Heart left ventricle (tissue), 13 donors: ENCODE measurements around the gene SIKE1.

Experiments
- CTCF ChIP-seq, 12 donors: fragments of 200-600 bp; sonication (generic) in 4 of 12; IDR thresholded peaks; one replicate each; pipeline versions ENCODE4 v1.5.0 to v1.8.0; 2018 to 2022; ENCODE audit warnings: antibody characterized with exemption in 12 of 12, mild to moderate bottlenecking in 5 of 12
- POLR2A ChIP-seq, 2 donors: fragments of 450-650 bp; IDR thresholded peaks; one replicate each; pipeline ENCODE4 v1.6.1; 2017; ENCODE audit warnings: antibody characterized with exemption in 2 of 2, mild to moderate bottlenecking in 2 of 2, moderate library complexity in 2 of 2
- donor health status: ischemic (EF 13 %, LVEDD 7.1; RV severe dilation, severe dysfunction).
- donor health status: DM: no; HTN: yes; CAD: no.
- donor health status: DM: no; HTN: no; CAD: no.
- donor health status: ischemic (EF 25% LVEDD 6.9; RV normal size, moderate dysfunction).
- donor health status: ischemic (EF 25% LVEDD 5.7; RV mildly dilated, moderate dysfunction).
- donor health status: ischemic (EF 35%, LVEDD 5.7; RV mildly dilated, moderate dysfunction).
- donor health status: nonischemic (EF 11% LVEDD 7.7; RV severe dilation, severe dysfunction).
- donor health status: DM: yes; HTN: yes; CAD: no.
- donor health status: PGD.
- donor health status: ischemic (EF 29% LVEDD 5.4; RV normal size, mild dysfunction).
- donor health status: nonischemic (EF 23%, LVEDD 6.1; RV moderate dilation, normal function).

GRCh38 chr1:114764689-114765088 lies 15.8 kb downstream of the SIKE1 start:
- peak in 1 of 12 donors; percentile 15 for TF ChIP-seq CTCF (IDR thresholded peaks at IDR 0.05)
- TF ChIP-seq POLR2A (IDR thresholded peaks at IDR 0.05), result no peak
